ENCODE results near the gene ROPN1L.

- TF ChIP-seq, protein P1, sequence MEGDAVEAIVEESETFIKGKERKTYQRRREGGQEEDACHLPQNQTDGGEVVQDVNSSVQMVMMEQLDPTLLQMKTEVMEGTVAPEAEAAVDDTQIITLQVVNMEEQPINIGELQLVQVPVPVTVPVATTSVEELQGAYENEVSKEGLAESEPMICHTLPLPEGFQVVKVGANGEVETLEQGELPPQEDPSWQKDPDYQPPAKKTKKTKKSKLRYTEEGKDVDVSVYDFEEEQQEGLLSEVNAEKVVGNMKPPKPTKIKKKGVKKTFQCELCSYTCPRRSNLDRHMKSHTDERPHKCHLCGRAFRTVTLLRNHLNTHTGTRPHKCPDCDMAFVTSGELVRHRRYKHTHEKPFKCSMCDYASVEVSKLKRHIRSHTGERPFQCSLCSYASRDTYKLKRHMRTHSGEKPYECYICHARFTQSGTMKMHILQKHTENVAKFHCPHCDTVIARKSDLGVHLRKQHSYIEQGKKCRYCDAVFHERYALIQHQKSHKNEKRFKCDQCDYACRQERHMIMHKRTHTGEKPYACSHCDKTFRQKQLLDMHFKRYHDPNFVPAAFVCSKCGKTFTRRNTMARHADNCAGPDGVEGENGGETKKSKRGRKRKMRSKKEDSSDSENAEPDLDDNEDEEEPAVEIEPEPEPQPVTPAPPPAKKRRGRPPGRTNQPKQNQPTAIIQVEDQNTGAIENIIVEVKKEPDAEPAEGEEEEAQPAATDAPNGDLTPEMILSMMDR (IDR thresholded peaks at IDR 0.05; ENCODE audit: insufficient read depth, low read depth, low read length): no peak
- no peak for TF ChIP-seq EZH2 (IDR thresholded peaks at IDR 0.05; ENCODE audit: insufficient read depth, low read length)
Measured at GRCh38 chr5:10460252-10460906, 18.7 kb downstream of the ROPN1L start.
